ENCODE results near the gene ZNF644. TPM values are rescaled to one million over a fixed set of nuclear protein-coding genes. Genes with fewer than 3 reads are reported as not detected.

The ZNF644 gene
- total RNA-seq, 2 experiments from 2014 or later, result 41.6 to 44.7 TPM

GRCh38 chr1:91036894-91037829, 15.3 kb upstream of the ZNF644 start:
- Mint-ChIP-seq H3K4me3 (no peak overlapping the region), H3K9me3 (peaks cover 3% of the 10 kb centered on the region), H3K27me3 (no peaks in the 10 kb centered on the region), H3K4me1 (no peaks in the 10 kb centered on the region), H3K36me3 (peaks cover 4% of the 10 kb centered on the region), H3K27ac (no peak overlapping the region)
- no peak for DNase-seq

GRCh38 chr1:91032349-91032748, 10.5 kb upstream of the ZNF644 start:
- H3K4me1 Mint-ChIP-seq, result no peaks in the 10 kb centered on the region
- no peaks in the 10 kb centered on the region for H3K9me3 Mint-ChIP-seq
- H3K36me3 Mint-ChIP-seq, result no peaks in the 10 kb centered on the region
- H3K27me3 Mint-ChIP-seq, result peaks cover 5% of the 10 kb centered on the region
- H3K27ac Mint-ChIP-seq, result no peak overlapping the region
- H3K4me3 Mint-ChIP-seq, result no peak overlapping the region
- no peak for DNase-seq

DNA sequence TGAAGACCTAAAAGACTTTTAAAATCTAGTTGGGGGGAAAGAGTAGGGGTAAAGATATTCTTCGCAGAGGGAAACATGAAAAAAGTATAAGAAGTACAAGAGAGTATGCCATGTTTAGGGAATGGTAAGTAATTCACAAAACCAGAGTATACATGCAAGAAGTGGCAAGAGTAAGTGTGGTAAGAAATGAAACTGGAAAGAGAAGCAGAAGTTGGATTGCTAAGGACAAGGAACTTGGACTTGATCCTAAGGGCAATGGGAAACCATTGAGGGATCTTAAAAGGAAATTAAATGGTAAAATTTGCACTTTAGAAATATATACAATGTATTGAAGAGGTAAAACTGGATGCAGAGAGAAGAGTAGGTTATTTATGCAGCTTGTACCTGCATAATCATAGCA, 9.2 kb upstream of the ZNF644 start:
- peaks cover 2% of the 10 kb centered on the region for H3K4me1 Mint-ChIP-seq
- no peak overlapping the region for H3K4me3 Mint-ChIP-seq
- no peak overlapping the region for H3K27ac Mint-ChIP-seq
- no peaks in the 10 kb centered on the region for H3K9me3 Mint-ChIP-seq
- no peaks in the 10 kb centered on the region for H3K36me3 Mint-ChIP-seq
- H3K27me3 Mint-ChIP-seq, result peaks cover 5% of the 10 kb centered on the region
- DNase-seq, result no peak

- Mint-ChIP-seq H3K27ac (no peak overlapping the region), H3K27me3 (peaks cover 5% of the 10 kb centered on the region), H3K9me3 (no peaks in the 10 kb centered on the region), H3K4me3 (no peak overlapping the region), H3K4me1 (peaks cover 19% of the 10 kb centered on the region), H3K36me3 (no peaks in the 10 kb centered on the region)
- DNase-seq, result no peak
These were observed 4.9 kb upstream of the ZNF644 start for GRCh38 chr1:91026777-91027176.

- no peak overlapping the region for H3K27ac Mint-ChIP-seq
- no peaks in the 10 kb centered on the region for H3K36me3 Mint-ChIP-seq
- H3K4me3 Mint-ChIP-seq, result no peak overlapping the region
- peaks cover 19% of the 10 kb centered on the region for H3K4me1 Mint-ChIP-seq
- DNase-seq, result no peak
- peaks cover 3% of the 10 kb centered on the region for H3K27me3 Mint-ChIP-seq
- H3K9me3 Mint-ChIP-seq, result no peaks in the 10 kb centered on the region
These were observed 4.5 kb upstream of the ZNF644 start for GRCh38 chr1:91026320-91026719.

- Mint-ChIP-seq H3K27me3 (no peaks in the 10 kb centered on the region), H3K4me1 (peaks cover 30% of the 10 kb centered on the region), H3K36me3 (peaks cover 13% of the 10 kb centered on the region), H3K4me3 (no peak overlapping the region), H3K9me3 (no peaks in the 10 kb centered on the region), H3K27ac (peak overlapping the region; percentile 18)
- DNase-seq, result no peak
These were observed 2.8 kb upstream of the ZNF644 start for GRCh38 chr1:91024481-91025119.

GRCh38 chr1:91022518-91022929, 689 bp upstream of the ZNF644 start:
- Mint-ChIP-seq H3K27me3 (no peaks in the 10 kb centered on the region), H3K27ac (peak overlapping the region; percentile 99), H3K4me1 (peaks cover 49% of the 10 kb centered on the region), H3K4me3 (peak overlapping the region; percentile 96), H3K36me3 (peaks cover 30% of the 10 kb centered on the region), H3K9me3 (no peaks in the 10 kb centered on the region)
- DNase-seq, result no peak

DNA sequence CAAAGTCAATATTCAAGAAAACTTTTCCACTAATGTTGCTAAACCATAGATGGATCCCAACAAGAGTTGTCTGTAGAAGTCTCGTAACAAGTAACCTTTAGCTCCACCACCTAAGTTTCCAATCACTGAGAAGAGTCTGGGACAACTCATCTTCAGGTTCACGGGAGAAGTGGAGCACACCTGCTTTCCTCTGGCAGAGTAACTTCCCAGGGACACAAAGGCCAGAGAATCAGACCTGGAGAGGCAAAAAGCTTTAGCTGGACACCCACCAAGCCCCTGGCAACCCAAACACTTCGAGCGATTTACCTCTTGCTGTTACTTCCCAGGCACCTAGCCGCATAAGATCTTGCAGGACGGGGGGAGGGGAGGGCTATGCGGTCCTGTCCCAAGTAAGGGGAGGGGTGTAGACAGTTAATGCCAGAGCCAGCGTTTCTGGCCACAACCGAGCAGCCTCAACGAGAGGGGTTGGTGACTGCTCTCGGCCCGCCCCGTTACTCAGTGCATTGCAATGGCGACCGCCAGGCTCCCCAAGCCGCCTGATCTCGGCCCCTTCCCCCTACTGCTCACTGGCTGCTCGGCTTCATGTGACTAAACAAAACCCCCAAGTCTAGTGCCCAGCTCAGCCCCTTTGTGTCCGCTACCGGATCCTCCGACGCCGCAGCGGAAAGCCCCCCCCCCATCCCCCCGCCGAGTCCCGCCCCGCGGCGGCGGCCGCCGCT, 709 bp downstream of the ZNF644 start:
- Mint-ChIP-seq H3K4me1 (peaks cover 58% of the 10 kb centered on the region), H3K27me3 (no peaks in the 10 kb centered on the region), H3K4me3 (peak overlapping the region; percentile 96), H3K36me3 (peaks cover 34% of the 10 kb centered on the region), H3K9me3 (no peaks in the 10 kb centered on the region), H3K27ac (peak overlapping the region; percentile 99)
- peak; percentile 72 for DNase-seq

- no peak for DNase-seq
- Mint-ChIP-seq H3K4me3 (peak overlapping the region; percentile 96), H3K27ac (peak overlapping the region; percentile 99), H3K27me3 (no peaks in the 10 kb centered on the region), H3K36me3 (peaks cover 39% of the 10 kb centered on the region), H3K4me1 (peaks cover 64% of the 10 kb centered on the region), H3K9me3 (no peaks in the 10 kb centered on the region)
These were observed 1.3 kb downstream of the ZNF644 start for GRCh38 chr1:91020486-91020885.

- H3K9me3 Mint-ChIP-seq, result no peaks in the 10 kb centered on the region
These were observed 3.8 kb downstream of the ZNF644 start for GRCh38 chr1:91018006-91018405.

GRCh38 chr1:91015794-91016550, 5.9 kb downstream of the ZNF644 start:
- H3K4me3 Mint-ChIP-seq, result no peak overlapping the region
- H3K27me3 Mint-ChIP-seq, result no peaks in the 10 kb centered on the region

More at GRCh38 chr1:91018006-91018405, 3.8 kb downstream of the ZNF644 start:
- DNase-seq, result no peak
- Mint-ChIP-seq H3K4me3 (peak overlapping the region; percentile 47), H3K27me3 (no peaks in the 10 kb centered on the region), H3K27ac (peak overlapping the region; percentile 68), H3K4me1 (peaks cover 70% of the 10 kb centered on the region), H3K36me3 (peaks cover 50% of the 10 kb centered on the region)

GRCh38 chr1:91015358-91015780, 6.5 kb downstream of the ZNF644 start:
- DNase-seq, result no peak
- no peaks in the 10 kb centered on the region for H3K9me3 Mint-ChIP-seq
- H3K36me3 Mint-ChIP-seq, result peaks cover 57% of the 10 kb centered on the region
- H3K4me3 Mint-ChIP-seq, result no peak overlapping the region
- H3K27ac Mint-ChIP-seq, result no peak overlapping the region
- no peaks in the 10 kb centered on the region for H3K27me3 Mint-ChIP-seq
- peaks cover 69% of the 10 kb centered on the region for H3K4me1 Mint-ChIP-seq

More at GRCh38 chr1:91015794-91016550, 5.9 kb downstream of the ZNF644 start:
- no peak for DNase-seq
- Mint-ChIP-seq H3K36me3 (peaks cover 56% of the 10 kb centered on the region), H3K27ac (no peak overlapping the region), H3K4me1 (peaks cover 70% of the 10 kb centered on the region), H3K9me3 (no peaks in the 10 kb centered on the region)

DNA sequence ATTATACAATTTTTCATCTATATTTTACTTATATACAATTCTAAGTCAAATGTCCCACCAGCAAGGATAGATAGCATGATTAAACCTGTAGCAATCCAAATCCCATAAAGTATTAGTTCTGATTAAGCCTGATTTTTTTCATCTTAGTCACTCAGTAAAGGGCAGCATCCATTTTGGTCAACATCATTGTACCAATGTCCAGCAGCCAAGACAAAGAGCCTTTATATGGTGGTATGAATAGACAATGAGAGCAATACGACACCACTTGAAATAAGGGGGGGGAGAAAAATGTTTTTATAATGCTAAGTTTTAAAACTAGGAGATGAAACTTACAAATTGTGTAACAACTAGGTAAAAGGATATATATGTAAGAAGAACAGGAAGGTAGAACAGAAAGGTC, 7.4 kb downstream of the ZNF644 start:
- Mint-ChIP-seq H3K4me3 (no peak overlapping the region), H3K36me3 (peaks cover 54% of the 10 kb centered on the region), H3K9me3 (peaks cover 2% of the 10 kb centered on the region), H3K27ac (no peak overlapping the region), H3K4me1 (peaks cover 65% of the 10 kb centered on the region), H3K27me3 (no peaks in the 10 kb centered on the region)
- DNase-seq, result no peak

- H3K27ac Mint-ChIP-seq, result no peak overlapping the region
- H3K9me3 Mint-ChIP-seq, result peaks cover 2% of the 10 kb centered on the region
- no peak overlapping the region for H3K4me3 Mint-ChIP-seq
- peaks cover 61% of the 10 kb centered on the region for H3K4me1 Mint-ChIP-seq
- H3K36me3 Mint-ChIP-seq, result peaks cover 52% of the 10 kb centered on the region
- no peak for DNase-seq
- H3K27me3 Mint-ChIP-seq, result no peaks in the 10 kb centered on the region
These were observed 8.5 kb downstream of the ZNF644 start for GRCh38 chr1:91013302-91013701.

Data from activated naive CD8-positive, alpha-beta T cell treated with anti-CD3 and anti-CD28 coated beads for 36 hours (primary cell).